Measurements from ENCODE around the gene MYO1D. TPM values are rescaled to one million over a fixed set of nuclear protein-coding genes. Genes with fewer than 3 reads are reported as not detected.

The MYO1D gene
- total and polyA plus RNA-seq, 2 donors (not counting 1 experiment from before 2014, with no cell fraction given): 5.4 to 26.7 TPM

GRCh38 chr17:32631341-32632096 lies 245.4 kb downstream of the MYO1D start:
- TF ChIP-seq CTCF (IDR thresholded peaks at IDR 0.05) (no peak), EZH2 (IDR thresholded peaks at IDR 0.05; ENCODE audit: borderline replicate concordance, insufficient read depth, low read depth, low read length, poor library complexity, severe bottlenecking) (no peak)
- intact Hi-C loops (cut with micrococcal nuclease): no loop called here
- Histone ChIP-seq H3K9me3 (ENCODE audit: control extremely low read depth in 1 of 3, control insufficient read depth in 2 of 3, insufficient read depth in 1 of 3, low read length in 2 of 3) (no peaks in the 10 kb centered on the region), H3K79me2 (ENCODE audit: control insufficient read depth, insufficient read depth, low read length) (no peaks in the 10 kb centered on the region), H3K27ac (ENCODE audit: low read length in 2 of 2) (no peak overlapping the region), H3K4me2 (replicated peaks; ENCODE audit: low read depth, low read length, poor library complexity, severe bottlenecking) (no peak overlapping the region), H3K9ac (ENCODE audit: low read length) (no peak overlapping the region), H3K27me3 (replicated peaks in 1 of 4; ENCODE audit: control extremely low read depth in 1 of 4, control insufficient read depth in 3 of 4, insufficient read depth in 4 of 4, low read length in 3 of 4) (no peaks in the 10 kb centered on the region), H4K20me1 (ENCODE audit: control insufficient read depth, insufficient read depth, low read length, poor library complexity, severe bottlenecking) (no peaks in the 10 kb centered on the region), H3K4me1 (ENCODE audit: control insufficient read depth in 2 of 2, insufficient read depth in 2 of 2, low read length in 2 of 2) (no peaks in the 10 kb centered on the region), H3K4me3 (ENCODE audit: control extremely low read depth in 1 of 5, extremely low read depth in 1 of 5, insufficient read depth in 1 of 5, low read depth in 2 of 5, low read length in 4 of 5) (no peak overlapping the region), H3K36me3 (replicated peaks in 1 of 2; ENCODE audit: control extremely low read depth in 1 of 2, control insufficient read depth in 1 of 2, extremely low read depth in 1 of 2, insufficient read depth in 2 of 2, low read length in 1 of 2) (no peaks in the 10 kb centered on the region), H2AFZ (ENCODE audit: insufficient read depth, low read depth, low read length, poor library complexity, severe bottlenecking) (no peak overlapping the region)
- H3K9me3 Mint-ChIP-seq (ENCODE audit: insufficient read depth): no peaks in the 10 kb centered on the region
- no peak for ATAC-seq (ENCODE audit: low read depth)
- ChIA-PET CTCF (interaction anchor here (0.5 kb wide), 1 partner anchor 70 kb away, joined by 3 read pairs; no protein-coding TSS in a partner anchor), POLR2A (no interaction called here)
- WGBS (ENCODE audit: insufficient coverage): 100% methylated on average over 1 of the region's 6 CpGs
- no peaks in the 10 kb centered on the region for H3K27me3 Mint-ChIP-seq
- DNase-seq: no peak
- H3K4me1 Mint-ChIP-seq: no peaks in the 10 kb centered on the region
- H3K27ac Mint-ChIP-seq: no peak overlapping the region
- H3K4me3 Mint-ChIP-seq: no peak overlapping the region

- H3K4me2 ChIP-seq (replicated peaks; ENCODE audit: low read depth, low read length, poor library complexity, severe bottlenecking): no peak overlapping the region
- no peaks in the 10 kb centered on the region for H3K27me3 Mint-ChIP-seq
- ChIA-PET POLR2A (no interaction called here), CTCF (no interaction called here)
- H3K4me3 ChIP-seq (ENCODE audit: control extremely low read depth in 1 of 5, extremely low read depth in 1 of 5, insufficient read depth in 1 of 5, low read depth in 2 of 5, low read length in 4 of 5): no peak overlapping the region
- no peak overlapping the region for H3K27ac ChIP-seq (ENCODE audit: low read length in 2 of 2)
- no peak overlapping the region for H3K27ac Mint-ChIP-seq
- no peaks in the 10 kb centered on the region for H3K79me2 ChIP-seq (ENCODE audit: control insufficient read depth, insufficient read depth, low read length)
- ATAC-seq (ENCODE audit: low read depth) (no peak), DNase-seq (no peak)
- intact Hi-C loops (cut with micrococcal nuclease): no loop called here
- H3K4me1 ChIP-seq (ENCODE audit: control insufficient read depth in 2 of 2, insufficient read depth in 2 of 2, low read length in 2 of 2): no peaks in the 10 kb centered on the region
- no peaks in the 10 kb centered on the region for H3K9me3 ChIP-seq (ENCODE audit: control extremely low read depth in 1 of 3, control insufficient read depth in 2 of 3, insufficient read depth in 1 of 3, low read length in 2 of 3)
- H3K36me3 ChIP-seq (replicated peaks in 1 of 2; ENCODE audit: control extremely low read depth in 1 of 2, control insufficient read depth in 1 of 2, extremely low read depth in 1 of 2, insufficient read depth in 2 of 2, low read length in 1 of 2): no peaks in the 10 kb centered on the region
- H3K4me1 Mint-ChIP-seq: no peaks in the 10 kb centered on the region
- no peak overlapping the region for H2AFZ ChIP-seq (ENCODE audit: insufficient read depth, low read depth, low read length, poor library complexity, severe bottlenecking)
- H3K27me3 ChIP-seq (replicated peaks in 1 of 4; ENCODE audit: control extremely low read depth in 1 of 4, control insufficient read depth in 3 of 4, insufficient read depth in 4 of 4, low read length in 3 of 4): no peaks in the 10 kb centered on the region
- no peak overlapping the region for H3K4me3 Mint-ChIP-seq
- no peak overlapping the region for H3K9ac ChIP-seq (ENCODE audit: low read length)
- no peak for TF ChIP-seq EZH2 (IDR thresholded peaks at IDR 0.05; ENCODE audit: borderline replicate concordance, insufficient read depth, low read depth, low read length, poor library complexity, severe bottlenecking)
- TF ChIP-seq CTCF (IDR thresholded peaks at IDR 0.05): no peak
- no peaks in the 10 kb centered on the region for H3K9me3 Mint-ChIP-seq (ENCODE audit: insufficient read depth)
- 95% methylated on average over 8 of the region's 11 CpGs for WGBS (ENCODE audit: insufficient coverage)
- no peaks in the 10 kb centered on the region for H4K20me1 ChIP-seq (ENCODE audit: control insufficient read depth, insufficient read depth, low read length, poor library complexity, severe bottlenecking)
Observed at GRCh38 chr17:32629563-32630190, 247.2 kb downstream of the MYO1D start.
